SJSA1 (cell line): ENCODE data around the gene RAB39A. TPM values are rescaled to one million over a fixed set of nuclear protein-coding genes. Genes with fewer than 3 reads are reported as not detected.
"Not testable (repeated sequence)": the region's sequence is repeated elsewhere in the genome, so short reads cannot be mapped to it uniquely, and the experiment has no call there.

Experiments used
- DNase-seq, 2 experiments: peaks; one replicate each; pipeline ENCODE4 v3.0.0-alpha.2; 2015 to 2020; ENCODE audit warnings: low spot score in 2 of 2, low read depth in 1 of 2
- H3K27ac ChIP-seq: fragments of 250-450 bp; sonication (Bioruptor Pico); 2 replicates; pipeline ENCODE4 v1.5.1; 2020; ENCODE audit warnings: mild to moderate bottlenecking, moderate library complexity
- H3K27me3 ChIP-seq: fragments of 250-450 bp; sonication (Bioruptor Pico); replicated peaks from 2 replicates; pipeline ENCODE4 v1.5.1; 2020; ENCODE audit warnings: mild to moderate bottlenecking, moderate library complexity
- H3K36me3 ChIP-seq: fragments of 250-450 bp; sonication (Bioruptor Pico); 2 replicates; pipeline ENCODE4 v1.5.1; 2020; ENCODE audit warnings: mild to moderate bottlenecking
- H3K4me1 ChIP-seq: fragments of 250-450 bp; sonication (Bioruptor Pico); replicated peaks from 2 replicates; pipeline ENCODE4 v1.6.1; 2021; ENCODE audit warnings: mild to moderate bottlenecking
- H3K4me3 ChIP-seq: fragments of 250-450 bp; sonication (Bioruptor Pico); 2 replicates; pipeline ENCODE4 v1.5.1; 2020; ENCODE audit warnings: mild to moderate bottlenecking
- H3K9me3 ChIP-seq: fragments of 250-450 bp; sonication (Bioruptor Pico); replicated peaks from 2 replicates; pipeline ENCODE4 v1.5.1; 2020; ENCODE audit warnings: mild to moderate bottlenecking
- total RNA-seq: library from RNA; depleted of rRNA; stranded (reverse); fragments of >200 nt; shearing (Covaris generic); gene quantifications from 2 replicates; pipeline ENCODE4 v1.2.3, GENCODE V29; 2014

Gene RAB39A
- total RNA-seq, 1 experiment from 2014 or later = not detected

DNA sequence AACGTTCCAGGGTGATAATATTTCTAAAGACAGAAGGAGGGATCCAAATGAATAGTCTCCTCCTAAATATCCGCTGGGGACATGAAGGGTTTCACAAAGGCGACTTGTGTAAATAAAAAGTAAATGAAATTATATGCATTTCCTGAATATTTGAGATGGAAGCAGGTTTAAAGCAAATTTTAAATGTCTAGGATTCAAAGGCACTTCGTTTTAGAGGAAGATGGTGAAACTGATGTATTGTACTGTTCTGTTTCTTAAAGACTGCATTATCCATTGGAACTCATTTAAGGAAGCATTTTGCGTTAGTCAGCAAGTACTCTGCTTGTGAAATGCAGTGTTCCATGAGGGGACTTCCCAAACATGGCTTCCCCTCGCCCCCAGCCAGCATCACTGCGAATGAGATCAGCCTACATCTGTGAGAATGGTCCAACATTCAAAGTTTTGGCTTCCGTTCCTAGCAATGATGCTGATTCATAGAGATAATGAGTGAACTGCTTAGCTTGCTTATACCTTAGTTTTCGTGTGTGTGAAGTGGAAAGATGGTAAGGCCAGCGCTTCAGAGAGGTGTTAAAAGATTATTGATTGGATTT lies 1.5 kb downstream of the RAB39A start:
- Histone ChIP-seq H3K4me1 (peaks cover 4% of the 10 kb centered on the region), H3K4me3 (no peak overlapping the region), H3K36me3 (no peaks in the 10 kb centered on the region), H3K27me3 (peaks cover 16% of the 10 kb centered on the region; the same call in 1 of the 2 replicates), H3K9me3 (no peaks in the 10 kb centered on the region), H3K27ac (no peak overlapping the region)
- DNase-seq = no peak

DNA sequence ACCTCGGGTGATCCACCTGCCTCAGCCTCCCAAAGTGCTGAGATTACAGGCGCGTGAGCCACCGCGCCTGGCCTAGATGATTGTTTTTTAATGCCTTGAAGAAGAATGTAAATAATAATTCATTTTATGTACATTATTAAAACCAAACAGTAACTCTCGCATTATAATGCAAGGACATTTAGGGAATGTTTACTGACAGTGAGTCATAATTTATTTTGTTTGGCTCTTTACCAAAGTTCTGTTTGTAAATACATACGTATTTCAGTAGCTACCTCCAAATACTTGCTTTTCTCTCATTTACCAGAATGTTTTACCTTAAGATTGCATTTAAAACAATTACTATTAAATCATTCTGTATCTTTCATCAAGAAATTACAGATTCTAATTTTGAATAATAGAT lies 3.0 kb downstream of the RAB39A start:
- H3K27me3 ChIP-seq = peaks cover 16% of the 10 kb centered on the region; the same call in 1 of the 2 replicates
- H3K4me1 ChIP-seq = peaks cover 4% of the 10 kb centered on the region
- no peak overlapping the region for H3K4me3 ChIP-seq
- no peak for DNase-seq
- H3K27ac ChIP-seq = no peak overlapping the region
- no peaks in the 10 kb centered on the region for H3K36me3 ChIP-seq
- H3K9me3 ChIP-seq = no peaks in the 10 kb centered on the region

GRCh38 chr11:107947904-107948303 lies 19.7 kb downstream of the RAB39A start:
- Histone ChIP-seq H3K4me1 (no peaks in the 10 kb centered on the region), H3K27me3 (no peaks in the 10 kb centered on the region), H3K9me3 (no peaks in the 10 kb centered on the region), H3K36me3 (no peaks in the 10 kb centered on the region), H3K27ac (no peak overlapping the region), H3K4me3 (no peak overlapping the region)
- no peak for DNase-seq

GRCh38 chr11:107948328-107948727 lies 20.1 kb downstream of the RAB39A start:
- not testable (repeated sequence) for H3K4me1 ChIP-seq, H3K27me3 ChIP-seq, H3K9me3 ChIP-seq, H3K4me3 ChIP-seq, DNase-seq, H3K36me3 ChIP-seq, H3K27ac ChIP-seq

DNA sequence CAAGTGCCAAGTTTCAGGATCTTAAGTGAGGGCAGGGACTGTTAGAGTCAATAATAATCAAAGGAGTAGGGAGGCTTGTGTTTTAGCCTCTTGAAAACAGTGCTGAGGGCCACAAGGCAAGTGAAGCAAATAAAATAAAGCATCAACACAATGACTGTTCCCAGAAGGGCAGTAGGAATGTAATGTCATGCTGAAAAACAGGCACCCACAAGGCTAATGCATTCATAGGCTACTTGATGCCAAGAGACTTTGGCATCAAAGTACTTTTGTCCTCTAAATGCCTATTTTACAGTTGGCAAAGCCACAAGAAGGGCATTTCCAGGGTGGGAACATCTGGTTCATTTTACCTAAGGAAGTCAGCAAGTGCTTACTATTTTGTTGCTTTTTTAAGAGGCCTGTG lies 22.9 kb downstream of the RAB39A start:
- no peak for DNase-seq
- Histone ChIP-seq H3K36me3 (no peaks in the 10 kb centered on the region), H3K4me1 (no peaks in the 10 kb centered on the region), H3K27me3 (no peaks in the 10 kb centered on the region), H3K27ac (no peak overlapping the region), H3K9me3 (no peaks in the 10 kb centered on the region), H3K4me3 (no peak overlapping the region)

GRCh38 chr11:107953446-107953845 lies 25.2 kb downstream of the RAB39A start:
- DNase-seq = no peak
- H3K27me3 ChIP-seq = no peaks in the 10 kb centered on the region
- no peaks in the 10 kb centered on the region for H3K9me3 ChIP-seq
- H3K36me3 ChIP-seq = no peaks in the 10 kb centered on the region
- H3K27ac ChIP-seq = no peak overlapping the region
- H3K4me3 ChIP-seq = no peak overlapping the region
- no peaks in the 10 kb centered on the region for H3K4me1 ChIP-seq

GRCh38 chr11:107956543-107956942 lies 28.3 kb downstream of the RAB39A start:
- H3K4me3 ChIP-seq = no peak overlapping the region
- H3K36me3 ChIP-seq = no peaks in the 10 kb centered on the region
- no peaks in the 10 kb centered on the region for H3K27me3 ChIP-seq
- no peaks in the 10 kb centered on the region for H3K9me3 ChIP-seq
- no peak for DNase-seq
- H3K4me1 ChIP-seq = no peaks in the 10 kb centered on the region
- H3K27ac ChIP-seq = no peak overlapping the region

GRCh38 chr11:107957109-107957588 lies 28.9 kb downstream of the RAB39A start:
- H3K4me1 ChIP-seq = no peaks in the 10 kb centered on the region
- H3K9me3 ChIP-seq = no peaks in the 10 kb centered on the region
- no peak overlapping the region for H3K4me3 ChIP-seq
- no peaks in the 10 kb centered on the region for H3K27me3 ChIP-seq
- H3K36me3 ChIP-seq = no peaks in the 10 kb centered on the region
- DNase-seq = no peak
- no peak overlapping the region for H3K27ac ChIP-seq

- no peak for DNase-seq
- no peaks in the 10 kb centered on the region for H3K4me1 ChIP-seq
- H3K9me3 ChIP-seq = no peaks in the 10 kb centered on the region
- no peak overlapping the region for H3K4me3 ChIP-seq
- no peak overlapping the region for H3K27ac ChIP-seq
- no peaks in the 10 kb centered on the region for H3K27me3 ChIP-seq
- H3K36me3 ChIP-seq = no peaks in the 10 kb centered on the region
Measured at GRCh38 chr11:107961480-107961879, 33.2 kb downstream of the RAB39A start.

- DNase-seq = no peak
- Histone ChIP-seq H3K27me3 (no peaks in the 10 kb centered on the region), H3K36me3 (no peaks in the 10 kb centered on the region), H3K4me3 (no peak overlapping the region), H3K9me3 (no peaks in the 10 kb centered on the region), H3K27ac (no peak overlapping the region), H3K4me1 (no peaks in the 10 kb centered on the region)
Measured at GRCh38 chr11:107962181-107962580, 33.9 kb downstream of the RAB39A start.

DNA sequence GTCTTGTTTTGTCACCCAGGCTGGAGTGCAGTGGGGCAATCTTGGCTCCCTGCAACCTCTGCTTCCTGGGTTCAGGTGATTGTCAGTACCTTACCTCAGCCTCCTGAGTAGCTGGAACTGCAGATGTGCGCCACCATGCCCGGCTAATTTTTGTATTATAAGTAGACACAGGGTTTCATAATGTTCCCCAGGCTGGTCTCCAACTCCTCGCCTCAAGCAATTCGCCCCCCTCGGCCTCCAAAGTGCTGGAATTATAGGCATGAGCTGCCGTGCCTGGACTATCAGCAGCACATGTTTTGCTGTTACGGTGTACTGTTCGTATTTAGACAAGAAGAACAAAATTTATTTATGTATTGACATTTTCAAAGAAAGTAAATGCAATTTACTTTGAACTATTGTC lies 34.8 kb downstream of the RAB39A start:
- DNase-seq = no peak
- no peak overlapping the region for H3K27ac ChIP-seq
- H3K36me3 ChIP-seq = no peaks in the 10 kb centered on the region
- H3K4me3 ChIP-seq = no peak overlapping the region
- H3K9me3 ChIP-seq = no peaks in the 10 kb centered on the region
- no peaks in the 10 kb centered on the region for H3K4me1 ChIP-seq
- H3K27me3 ChIP-seq = no peaks in the 10 kb centered on the region

- Histone ChIP-seq H3K27ac (no peak overlapping the region), H3K4me1 (no peaks in the 10 kb centered on the region), H3K4me3 (no peak overlapping the region), H3K9me3 (no peaks in the 10 kb centered on the region), H3K27me3 (no peaks in the 10 kb centered on the region), H3K36me3 (no peaks in the 10 kb centered on the region)
- DNase-seq = no peak
Measured at GRCh38 chr11:107969219-107969618, 41.0 kb downstream of the RAB39A start.

- no peaks in the 10 kb centered on the region for H3K27me3 ChIP-seq
Measured at GRCh38 chr11:107970049-107970448, 41.8 kb downstream of the RAB39A start.

GRCh38 chr11:107973641-107974040 lies 45.4 kb downstream of the RAB39A start:
- no peaks in the 10 kb centered on the region for H3K27me3 ChIP-seq
- H3K4me3 ChIP-seq = no peak overlapping the region
- H3K9me3 ChIP-seq = no peaks in the 10 kb centered on the region
- no peak overlapping the region for H3K27ac ChIP-seq
- H3K36me3 ChIP-seq = no peaks in the 10 kb centered on the region
- no peaks in the 10 kb centered on the region for H3K4me1 ChIP-seq
- DNase-seq = no peak

More at GRCh38 chr11:107970049-107970448, 41.8 kb downstream of the RAB39A start:
- no peaks in the 10 kb centered on the region for H3K4me1 ChIP-seq
- no peaks in the 10 kb centered on the region for H3K9me3 ChIP-seq
- no peak for DNase-seq
- no peak overlapping the region for H3K27ac ChIP-seq
- H3K36me3 ChIP-seq = no peaks in the 10 kb centered on the region
- H3K4me3 ChIP-seq = no peak overlapping the region
